GM12878 (cell line): ENCODE measurements around the gene DOP1A. TPM values are rescaled to one million over a fixed set of nuclear protein-coding genes. Genes with fewer than 3 reads are reported as not detected.

Experiments used
- ATAC-seq: fragments of 200-7000 bp; cut with Tn5 transposase; 3 replicates; pipeline ENCODE4 v1.9.1; 2020; ENCODE audit warnings: mild to moderate bottlenecking, moderate library complexity
- BruUV-seq: library from RNA; stranded (reverse); fragments of 400-500 nt; replicated peaks from 2 replicates; lab custom pipeline; 2021; lab: Mats Ljungman, UMichigan
- CTCF ChIA-PET: fragments of 300-600 bp; sonication (Branson Sonifier 250); formaldehyde crosslinking; extraction: SDS; loops from one replicate; lab custom pipeline; 2021; ENCODE audit warnings: inconsistent platforms; lab: Yijun Ruan, JAX
- POLR2A ChIA-PET: fragments of 350-600 bp; formaldehyde crosslinking; extraction: SDS; loops from one replicate; lab custom pipeline; 2021; ENCODE audit warnings: inconsistent platforms; lab: Charles Lee
- RAD21 ChIA-PET: fragments of 300-600 bp; sonication (Branson Sonifier 250); formaldehyde crosslinking; loops from one replicate; lab custom pipeline; 2023; ENCODE audit warnings: antibody characterized with exemption; ENCODE audit not compliant: unreplicated experiment; lab: Charles Lee
- SMC1A ChIA-PET: fragments of 300-600 bp; sonication (Branson Sonifier 250); formaldehyde crosslinking; loops from one replicate; lab custom pipeline; 2023; ENCODE audit not compliant: unreplicated experiment, uncharacterized antibody; lab: Charles Lee
- DNase-seq: peaks from one replicate; pipeline ENCODE4 v3.0.0-alpha.2; 2011; ENCODE audit warnings: low read depth, low spot score
- FAIRE-seq: peaks from 3 replicates; lab custom pipeline; 2011; peaks lifted over from hg19 to GRCh38; lab: Jason Lieb, UNC
- H2AFZ ChIP-seq: 2 replicates; pipeline ENCODE4 v1.6.0; 2011; ENCODE audit warnings: low read depth, low read length, control low read depth; ENCODE audit not compliant: control insufficient read depth
- H3K27ac ChIP-seq: 2 replicates; pipeline ENCODE4 v1.5.1; 2011; ENCODE audit warnings: control low read depth; ENCODE audit not compliant: control insufficient read depth, insufficient read depth
- H3K27me3 ChIP-seq, 2 experiments: replicated peaks in 1 of 2; 2 replicates each; pipeline versions ENCODE4 v1.6.0 to v1.6.1; 2011; ENCODE audit warnings: low read length in 1 of 2; ENCODE audit not compliant: control insufficient read depth in 2 of 2, insufficient read depth in 2 of 2
- H3K36me3 ChIP-seq, 2 experiments: 2 replicates each; pipeline ENCODE4 v1.5.1; 2011; ENCODE audit warnings: low read length in 1 of 2; ENCODE audit not compliant: control insufficient read depth in 2 of 2, insufficient read depth in 2 of 2
- H3K4me1 ChIP-seq: 2 replicates; pipeline ENCODE4 v1.6.1; 2011; ENCODE audit warnings: mild to moderate bottlenecking, low read length, moderate library complexity, mixed read lengths; ENCODE audit not compliant: control insufficient read depth, insufficient read depth
- H3K4me2 ChIP-seq: 2 replicates; pipeline ENCODE4 v1.6.0; 2011; ENCODE audit warnings: control low read depth; ENCODE audit not compliant: control insufficient read depth, insufficient read depth
- H3K4me3 ChIP-seq: fragments of 200-600 bp; sonication (generic); 2 replicates; pipeline ENCODE4 v1.5.1; 2016
- H3K79me2 ChIP-seq: 2 replicates; pipeline ENCODE4 v1.6.0; 2011; ENCODE audit warnings: low read length; ENCODE audit not compliant: control insufficient read depth, insufficient read depth
- H3K9ac ChIP-seq: 2 replicates; pipeline ENCODE4 v1.8.0; 2011; ENCODE audit warnings: low read length, control low read depth, mixed read lengths; ENCODE audit not compliant: control insufficient read depth, insufficient read depth
- H3K9me3 ChIP-seq: replicated peaks from 3 replicates; pipeline ENCODE4 v1.5.1; 2011; ENCODE audit warnings: mild to moderate bottlenecking, low read length; ENCODE audit not compliant: control insufficient read depth, insufficient read depth
- H4K20me1 ChIP-seq: 2 replicates; pipeline ENCODE4 v1.6.0; 2011; ENCODE audit not compliant: control insufficient read depth, insufficient read depth
- BACH1 ChIP-seq: fragments of 450-650 bp; IDR thresholded peaks from 2 replicates; pipeline ENCODE4 v1.6.1; 2017; ENCODE audit warnings: mild to moderate bottlenecking, borderline replicate concordance
- BMI1 ChIP-seq: fragments of 450-650 bp; IDR thresholded peaks from 2 replicates; pipeline ENCODE4 v1.6.1; 2016; ENCODE audit warnings: mild to moderate bottlenecking, moderate library complexity, borderline replicate concordance
- ETV6 ChIP-seq, 2 experiments: fragments of 450-650 bp in 1 of 2; IDR thresholded peaks in 1 of 2; conservative IDR thresholded peaks in 1 of 2; 2 replicates each; pipeline ENCODE4 v1.6.1; 2014; ENCODE audit warnings: antibody characterized with exemption in 1 of 2, borderline replicate concordance in 1 of 2, low read depth in 1 of 2, mild to moderate bottlenecking in 1 of 2, moderate library complexity in 1 of 2
- POLR2A ChIP-seq: IDR thresholded peaks from 2 replicates; pipeline ENCODE4 v1.6.1; 2011; ENCODE audit warnings: low read depth, mild to moderate bottlenecking, low read length
- SIN3A ChIP-seq: IDR thresholded peaks from 2 replicates; pipeline ENCODE4 v1.6.1; 2012; ENCODE audit warnings: low read depth, low read length, improper control_type of control experiment
- ZNF24 ChIP-seq: fragments of 450-650 bp; IDR thresholded peaks from 2 replicates; pipeline ENCODE4 v1.6.1; 2017; ENCODE audit warnings: antibody characterized with exemption, mild to moderate bottlenecking
- WGBS: methylation state at CpG from one replicate; pipeline ENCODE4 v1.1.6; 2016; ENCODE audit warnings: low lambda C conversion rate; ENCODE audit not compliant: insufficient replicate concordance, insufficient coverage; ENCODE audit errors: missing lambda C conversion rate; 5-methylcytosine and 5-hydroxymethylcytosine counted together
- in situ Hi-C: fragments of 300-500 bp; cut with MboI; formaldehyde crosslinking; loops from 9 replicates; pipeline ENCODE4 v1.14.3; 2018; ENCODE audit warnings: mixed read lengths
- intact Hi-C: fragments of 100-400 bp; cut with micrococcal nuclease; formaldehyde crosslinking; loops from one replicate; pipeline ENCODE4 v1.14.2; 2022; ENCODE audit not compliant: unreplicated experiment
- polyA plus RNA-seq, 11 experiments: library from polyadenylated mRNA; depleted of rRNA in 4 of 11; unstranded in 6 of 11; stranded (reverse) in 5 of 11; fragments of >200 nt; fragmentation: Nextera tagmentation in 4 of 11; fragmentation: Illumina TruSeq in 1 of 11; extraction: Ambion mirVana in 4 of 11; extraction: Trizol in 1 of 11; gene quantifications; 1 replicate in 1 of 11; 2 replicates in 10 of 11; pipeline versions ENCODE4 v1.2.1 to v1.2.3, GENCODE V29; 2011 to 2016; ENCODE audit warnings: inconsistent platforms in 2 of 11, missing spikeins in 2 of 11, low read depth in 1 of 11
- total RNA-seq, 4 experiments: library from RNA; depleted of rRNA in 3 of 4; stranded (reverse); fragments of >200 nt in 3 of 4; fragmentation: Illumina TruSeq in 1 of 4; extraction: Trizol in 1 of 4; gene quantifications; 2 replicates each; pipeline versions ENCODE4 v1.2.1 to v1.2.3, GENCODE V29; 2013 to 2021
- TF ChIP-seq, protein P1 (sequence below): IDR thresholded peaks from 2 replicates; pipeline ENCODE4 v1.6.1; 2011; ENCODE audit warnings: borderline replicate concordance, low read depth, mild to moderate bottlenecking, moderate library complexity, low read length; ENCODE audit not compliant: insufficient read depth, poor library complexity, severe bottlenecking

Gene DOP1A
- total and polyA plus RNA-seq, 10 of the 15 experiments (the other 5 are each of a cell fraction or from before 2014, with no cell fraction given) = 1.9 to 22.9 (median 10.3) TPM

DNA sequence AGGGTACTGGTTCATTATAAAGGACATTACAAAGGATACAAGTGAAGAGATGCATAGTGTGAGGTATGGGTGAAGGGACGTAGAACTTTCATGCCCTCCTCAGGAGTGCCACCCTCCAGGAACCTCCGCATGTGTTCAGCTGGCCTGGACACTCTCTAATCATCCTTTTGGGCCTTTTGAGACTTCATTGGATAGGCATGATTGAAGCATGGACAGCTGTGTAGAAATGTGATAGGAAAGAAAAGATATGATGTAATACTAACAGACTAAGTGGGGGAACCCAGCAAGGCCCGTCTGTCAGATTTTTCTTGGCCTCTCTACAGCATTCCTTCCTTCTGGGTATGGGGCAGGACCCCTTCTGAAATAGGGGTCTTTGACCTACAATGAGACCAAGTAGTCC lies 31.1 kb downstream of the DOP1A start:
- RAD21 ChIA-PET = interaction anchor here (1.4 kb wide), 1 partner anchor 32 kb away, joined by 5 read pairs; the partner anchor contains the start of gene UBE3D
- BruUV-seq = no TSS peak
- no peak overlapping the region for H3K9ac ChIP-seq
- no peak overlapping the region for H3K4me3 ChIP-seq
- H3K9me3 ChIP-seq = no peaks in the 10 kb centered on the region
- no peak overlapping the region for H2AFZ ChIP-seq
- H3K79me2 ChIP-seq = no peaks in the 10 kb centered on the region
- WGBS = 96% methylated on average over 3 of the region's 3 CpGs
- POLR2A ChIA-PET = no interaction called here
- in situ Hi-C loops (no loop called here), intact Hi-C loops (no loop called here)
- DNase-seq (no peak), FAIRE-seq (no peak), ATAC-seq (no peak)
- H3K27me3 ChIP-seq = no peaks in the 10 kb centered on the region
- no peaks in the 10 kb centered on the region for H4K20me1 ChIP-seq
- H3K4me1 ChIP-seq = no peaks in the 10 kb centered on the region
- H3K36me3 ChIP-seq = peaks cover 0 to 5% of the 10 kb centered on the region in 2 experiments; a peak in 1 of 4 replicates
- SMC1A ChIA-PET = interaction anchor here (1.2 to 1.3 kb wide), 2 partner anchors 10 to 32 kb away, joined by 4 to 5 read pairs; no protein-coding TSS in a partner anchor
- no peak for TF ChIP-seq POLR2A
- TF ChIP-seq ZNF24 = no peak
- TF ChIP-seq BACH1 = no peak
- TF ChIP-seq, protein P1, sequence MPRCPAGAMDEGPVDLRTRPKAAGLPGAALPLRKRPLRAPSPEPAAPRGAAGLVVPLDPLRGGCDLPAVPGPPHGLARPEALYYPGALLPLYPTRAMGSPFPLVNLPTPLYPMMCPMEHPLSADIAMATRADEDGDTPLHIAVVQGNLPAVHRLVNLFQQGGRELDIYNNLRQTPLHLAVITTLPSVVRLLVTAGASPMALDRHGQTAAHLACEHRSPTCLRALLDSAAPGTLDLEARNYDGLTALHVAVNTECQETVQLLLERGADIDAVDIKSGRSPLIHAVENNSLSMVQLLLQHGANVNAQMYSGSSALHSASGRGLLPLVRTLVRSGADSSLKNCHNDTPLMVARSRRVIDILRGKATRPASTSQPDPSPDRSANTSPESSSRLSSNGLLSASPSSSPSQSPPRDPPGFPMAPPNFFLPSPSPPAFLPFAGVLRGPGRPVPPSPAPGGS = no peak
- TF ChIP-seq SIN3A = no peak
- no peak for TF ChIP-seq ETV6 (conservative IDR thresholded peaks at IDR 0.05 in 1 of 2, IDR thresholded peaks at IDR 0.05 in 1 of 2; ENCODE audit: borderline replicate concordance in 1 of 2, low read depth in 1 of 2)
- no peak for TF ChIP-seq BMI1
- CTCF ChIA-PET = interaction anchor here (1.0 to 1.5 kb wide), 3 partner anchors 9 to 32 kb away, joined by 3 to 7 read pairs (median 4); partner anchors contain the start of gene DOP1A
- H3K27ac ChIP-seq = no peak overlapping the region
- H3K4me2 ChIP-seq = no peak overlapping the region
